ENCODE measurements around the gene RNFT2.

Gene RNFT2

DNA sequence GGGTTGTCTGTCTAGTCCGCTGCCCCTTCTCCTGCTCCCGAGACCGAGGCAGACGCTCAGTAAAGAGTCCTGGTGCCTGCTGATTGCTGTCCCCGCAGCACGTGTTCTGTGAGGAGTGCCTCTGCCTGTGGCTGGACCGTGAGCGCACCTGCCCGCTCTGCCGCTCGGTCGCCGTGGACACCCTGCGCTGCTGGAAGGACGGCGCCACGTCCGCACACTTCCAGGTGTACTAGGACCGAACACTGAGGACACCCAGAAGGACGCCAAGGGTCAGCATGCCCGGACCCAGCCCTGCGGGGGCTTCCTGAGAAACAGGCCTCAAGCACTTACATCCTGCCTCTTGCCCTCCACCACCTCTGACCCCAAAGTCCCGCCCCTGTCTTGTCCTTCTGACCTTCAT is 111.1 kb downstream of the RNFT2 start:
- H3K4me3 ChIP-seq (ENCODE audit: low read depth in 1 of 2, low read length in 2 of 2) = no peak overlapping the region
- no peak overlapping the region for H3K27ac ChIP-seq (ENCODE audit: low read length)
- H3K27me3 ChIP-seq (ENCODE audit: low read depth, low read length) = no peaks in the 10 kb centered on the region
- no peaks in the 10 kb centered on the region for H3K36me3 ChIP-seq (ENCODE audit: control insufficient read depth in 1 of 2, insufficient read depth in 2 of 2, low read length in 2 of 2)
- H3K9me3 ChIP-seq (ENCODE audit: control insufficient read depth in 1 of 2, low read length in 2 of 2) = no peaks in the 10 kb centered on the region
- no peaks in the 10 kb centered on the region for H3K4me1 ChIP-seq (ENCODE audit: control insufficient read depth in 1 of 2, insufficient read depth in 2 of 2, low read length in 2 of 2)

DNA sequence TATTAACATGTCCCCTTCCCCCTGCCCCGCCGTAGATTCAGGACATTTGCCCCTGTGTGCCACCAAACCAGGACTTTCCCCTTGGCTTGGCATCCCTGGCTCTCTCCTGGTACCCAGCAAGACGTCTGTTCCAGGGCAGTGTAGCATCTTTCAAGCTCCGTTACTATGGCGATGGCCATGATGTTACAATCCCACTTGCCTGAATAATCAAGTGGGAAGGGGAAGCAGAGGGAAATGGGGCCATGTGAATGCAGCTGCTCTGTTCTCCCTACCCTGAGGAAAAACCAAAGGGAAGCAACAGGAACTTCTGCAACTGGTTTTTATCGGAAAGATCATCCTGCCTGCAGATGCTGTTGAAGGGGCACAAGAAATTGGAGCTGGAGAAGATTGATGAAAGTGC is 114.2 kb downstream of the RNFT2 start:
- H3K36me3 ChIP-seq (ENCODE audit: control insufficient read depth in 1 of 2, insufficient read depth in 2 of 2, low read length in 2 of 2) = no peaks in the 10 kb centered on the region

GRCh38 chr12:116853507-116853906 is 115.4 kb downstream of the RNFT2 start:
- Histone ChIP-seq H3K9me3 (ENCODE audit: control insufficient read depth in 1 of 2, low read length in 2 of 2) (no peaks in the 10 kb centered on the region), H3K4me1 (ENCODE audit: control insufficient read depth in 1 of 2, insufficient read depth in 2 of 2, low read length in 2 of 2) (peaks cover 0 to 3% of the 10 kb centered on the region in 2 donors), H3K27me3 (ENCODE audit: low read depth, low read length) (no peaks in the 10 kb centered on the region)

More for the DNA sequence above, 114.2 kb downstream of the RNFT2 start:
- no peak overlapping the region for H3K27ac ChIP-seq (ENCODE audit: low read length)
- no peak overlapping the region for H3K4me3 ChIP-seq (ENCODE audit: low read depth in 1 of 2, low read length in 2 of 2)
- no peaks in the 10 kb centered on the region for H3K27me3 ChIP-seq (ENCODE audit: low read depth, low read length)
- no peaks in the 10 kb centered on the region for H3K4me1 ChIP-seq (ENCODE audit: control insufficient read depth in 1 of 2, insufficient read depth in 2 of 2, low read length in 2 of 2)
- H3K9me3 ChIP-seq (ENCODE audit: control insufficient read depth in 1 of 2, low read length in 2 of 2) = no peaks in the 10 kb centered on the region

GRCh38 chr12:116855744-116856470 is 117.8 kb downstream of the RNFT2 start:
- Histone ChIP-seq H3K27me3 (ENCODE audit: low read depth, low read length) (no peaks in the 10 kb centered on the region), H3K27ac (ENCODE audit: low read length) (no peak overlapping the region), H3K36me3 (ENCODE audit: control insufficient read depth in 1 of 2, insufficient read depth in 2 of 2, low read length in 2 of 2) (no peaks in the 10 kb centered on the region), H3K9me3 (ENCODE audit: control insufficient read depth in 1 of 2, low read length in 2 of 2) (no peaks in the 10 kb centered on the region), H3K4me3 (ENCODE audit: low read depth in 1 of 2, low read length in 2 of 2) (no peak overlapping the region), H3K4me1 (ENCODE audit: control insufficient read depth in 1 of 2, insufficient read depth in 2 of 2, low read length in 2 of 2) (peaks cover 0 to 3% of the 10 kb centered on the region in 2 donors)

More at GRCh38 chr12:116853507-116853906, 115.4 kb downstream of the RNFT2 start:
- no peak overlapping the region for H3K4me3 ChIP-seq (ENCODE audit: low read depth in 1 of 2, low read length in 2 of 2)
- H3K36me3 ChIP-seq (ENCODE audit: control insufficient read depth in 1 of 2, insufficient read depth in 2 of 2, low read length in 2 of 2) = no peaks in the 10 kb centered on the region
- H3K27ac ChIP-seq (ENCODE audit: low read length) = no peak overlapping the region

- H3K27ac ChIP-seq (ENCODE audit: low read length) = no peak overlapping the region
- H3K4me1 ChIP-seq (ENCODE audit: control insufficient read depth in 1 of 2, insufficient read depth in 2 of 2, low read length in 2 of 2) = peaks cover 0 to 6% of the 10 kb centered on the region in 2 donors
These were observed 118.6 kb downstream of the RNFT2 start for GRCh38 chr12:116856729-116857128.

DNA sequence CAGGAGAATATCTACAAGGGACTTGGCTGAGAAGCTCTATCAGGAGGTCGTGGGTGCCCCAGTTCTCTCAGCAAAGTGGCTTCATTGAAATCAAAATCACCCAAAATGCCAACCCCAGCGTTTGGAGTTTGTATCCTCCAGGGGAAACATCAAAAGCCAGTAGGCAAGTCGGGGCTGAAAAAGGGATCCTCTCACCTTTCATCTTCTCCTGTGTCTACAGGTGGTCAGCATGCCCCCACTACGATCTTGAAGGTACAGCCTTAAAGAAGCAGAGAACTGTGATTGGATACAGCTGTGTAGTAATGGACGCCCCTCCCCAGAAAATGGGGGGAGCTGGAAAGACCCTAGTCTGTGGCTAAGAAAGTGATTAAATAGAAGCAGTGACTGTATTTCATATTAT is 121.0 kb downstream of the RNFT2 start:
- Histone ChIP-seq H3K27ac (ENCODE audit: low read length) (no peak overlapping the region), H3K4me1 (ENCODE audit: control insufficient read depth in 1 of 2, insufficient read depth in 2 of 2, low read length in 2 of 2) (peaks cover 0 to 6% of the 10 kb centered on the region in 2 donors), H3K27me3 (ENCODE audit: low read depth, low read length) (no peaks in the 10 kb centered on the region), H3K36me3 (ENCODE audit: control insufficient read depth in 1 of 2, insufficient read depth in 2 of 2, low read length in 2 of 2) (no peaks in the 10 kb centered on the region), H3K4me3 (ENCODE audit: low read depth in 1 of 2, low read length in 2 of 2) (no peak overlapping the region), H3K9me3 (ENCODE audit: control insufficient read depth in 1 of 2, low read length in 2 of 2) (no peaks in the 10 kb centered on the region)

More at GRCh38 chr12:116856729-116857128, 118.6 kb downstream of the RNFT2 start:
- no peak overlapping the region for H3K4me3 ChIP-seq (ENCODE audit: low read depth in 1 of 2, low read length in 2 of 2)
- no peaks in the 10 kb centered on the region for H3K27me3 ChIP-seq (ENCODE audit: low read depth, low read length)
- H3K9me3 ChIP-seq (ENCODE audit: control insufficient read depth in 1 of 2, low read length in 2 of 2) = no peaks in the 10 kb centered on the region
- no peaks in the 10 kb centered on the region for H3K36me3 ChIP-seq (ENCODE audit: control insufficient read depth in 1 of 2, insufficient read depth in 2 of 2, low read length in 2 of 2)

GRCh38 chr12:116860263-116860662 is 122.1 kb downstream of the RNFT2 start:
- Histone ChIP-seq H3K27me3 (ENCODE audit: low read depth, low read length) (no peaks in the 10 kb centered on the region), H3K27ac (ENCODE audit: low read length) (no peak overlapping the region), H3K4me1 (ENCODE audit: control insufficient read depth in 1 of 2, insufficient read depth in 2 of 2, low read length in 2 of 2) (peaks cover 0 to 6% of the 10 kb centered on the region in 2 donors), H3K36me3 (ENCODE audit: control insufficient read depth in 1 of 2, insufficient read depth in 2 of 2, low read length in 2 of 2) (no peaks in the 10 kb centered on the region), H3K4me3 (ENCODE audit: low read depth in 1 of 2, low read length in 2 of 2) (peak overlapping the region in 1 of 2 donors; percentile 30), H3K9me3 (ENCODE audit: control insufficient read depth in 1 of 2, low read length in 2 of 2) (no peaks in the 10 kb centered on the region)

DNA sequence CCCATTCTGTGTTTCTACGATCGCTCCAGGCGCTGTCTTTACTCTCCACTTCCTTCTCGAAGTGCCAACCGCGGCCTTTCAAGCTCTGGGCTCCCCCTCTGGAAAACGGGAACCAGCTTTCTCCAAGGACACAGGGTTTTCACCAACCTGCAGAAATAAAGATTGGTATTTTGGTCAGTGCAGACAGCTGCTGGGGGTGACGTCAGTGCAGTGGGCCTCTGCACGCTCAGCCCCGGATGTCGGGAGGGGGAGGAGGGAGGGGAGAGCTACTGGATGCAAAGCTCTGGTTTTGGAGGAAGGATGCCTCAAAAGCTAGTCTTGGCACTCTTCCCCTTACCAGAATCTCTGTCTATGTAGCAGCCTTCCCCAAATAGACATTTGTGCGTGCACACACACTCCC is 123.2 kb downstream of the RNFT2 start:
- no peak overlapping the region for H3K27ac ChIP-seq (ENCODE audit: low read length)
- H3K36me3 ChIP-seq (ENCODE audit: control insufficient read depth in 1 of 2, insufficient read depth in 2 of 2, low read length in 2 of 2) = no peaks in the 10 kb centered on the region
- peaks cover 0 to 6% of the 10 kb centered on the region in 2 donors for H3K4me1 ChIP-seq (ENCODE audit: control insufficient read depth in 1 of 2, insufficient read depth in 2 of 2, low read length in 2 of 2)
- H3K27me3 ChIP-seq (ENCODE audit: low read depth, low read length) = no peaks in the 10 kb centered on the region
- H3K9me3 ChIP-seq (ENCODE audit: control insufficient read depth in 1 of 2, low read length in 2 of 2) = no peaks in the 10 kb centered on the region
- no peak overlapping the region for H3K4me3 ChIP-seq (ENCODE audit: low read depth in 1 of 2, low read length in 2 of 2)

DNA sequence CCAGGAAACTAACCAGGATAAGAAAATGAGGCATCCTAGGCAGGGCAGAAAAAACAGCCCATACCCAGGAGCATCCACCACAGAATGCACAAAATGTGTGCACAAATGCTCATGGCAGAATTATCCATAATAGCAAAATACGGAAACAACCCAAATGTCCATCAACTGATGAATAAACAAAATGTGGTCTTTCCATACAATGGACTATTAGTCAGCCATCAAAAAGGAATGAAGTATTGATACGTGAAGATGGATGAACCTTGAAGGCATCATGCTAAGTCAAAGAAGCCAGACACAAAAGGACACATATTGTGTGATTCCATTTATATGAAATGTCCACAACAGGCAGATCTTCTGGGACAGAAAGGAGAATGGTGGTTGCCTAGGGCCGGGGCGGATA is 124.1 kb downstream of the RNFT2 start:
- no peak overlapping the region for H3K27ac ChIP-seq (ENCODE audit: low read length)
- H3K4me1 ChIP-seq (ENCODE audit: control insufficient read depth in 1 of 2, insufficient read depth in 2 of 2, low read length in 2 of 2) = peaks cover 0 to 6% of the 10 kb centered on the region in 2 donors
- no peaks in the 10 kb centered on the region for H3K36me3 ChIP-seq (ENCODE audit: control insufficient read depth in 1 of 2, insufficient read depth in 2 of 2, low read length in 2 of 2)
- H3K4me3 ChIP-seq (ENCODE audit: low read depth in 1 of 2, low read length in 2 of 2) = no peak overlapping the region
- H3K27me3 ChIP-seq (ENCODE audit: low read depth, low read length) = no peaks in the 10 kb centered on the region
- no peaks in the 10 kb centered on the region for H3K9me3 ChIP-seq (ENCODE audit: control insufficient read depth in 1 of 2, low read length in 2 of 2)

DNA sequence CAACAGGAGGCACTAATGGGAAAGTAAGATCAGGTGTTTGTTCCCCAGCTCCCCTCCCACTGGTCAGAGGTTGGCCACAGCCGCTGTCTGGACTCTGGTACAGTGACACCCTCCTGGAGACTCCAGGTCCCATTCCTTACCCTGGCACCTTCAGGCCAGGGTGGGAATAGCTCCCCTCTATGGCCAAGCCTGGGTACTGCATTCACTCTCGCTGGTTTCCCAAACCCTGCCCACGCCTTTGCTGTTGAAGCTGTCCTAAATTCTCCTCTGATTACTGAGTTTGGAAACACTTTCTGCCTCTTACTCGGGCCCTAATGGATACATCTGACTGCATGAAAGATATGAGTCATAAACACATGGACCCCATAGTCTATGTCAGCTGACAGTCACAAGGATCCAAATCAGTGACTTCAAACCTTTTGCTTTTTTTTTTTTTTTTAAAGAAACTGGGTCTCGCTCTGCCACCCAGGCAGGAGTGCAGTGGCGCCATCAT is 125.2 kb downstream of the RNFT2 start:
- no peaks in the 10 kb centered on the region for H3K27me3 ChIP-seq (ENCODE audit: low read depth, low read length)
- no peaks in the 10 kb centered on the region for H3K9me3 ChIP-seq (ENCODE audit: control insufficient read depth in 1 of 2, low read length in 2 of 2)
- H3K36me3 ChIP-seq (ENCODE audit: control insufficient read depth in 1 of 2, insufficient read depth in 2 of 2, low read length in 2 of 2) = no peaks in the 10 kb centered on the region
- no peak overlapping the region for H3K4me3 ChIP-seq (ENCODE audit: low read depth in 1 of 2, low read length in 2 of 2)
- peaks cover 0 to 3% of the 10 kb centered on the region in 2 donors for H3K4me1 ChIP-seq (ENCODE audit: control insufficient read depth in 1 of 2, insufficient read depth in 2 of 2, low read length in 2 of 2)
- H3K27ac ChIP-seq (ENCODE audit: low read length) = no peak overlapping the region

GRCh38 chr12:116864371-116865160 is 126.5 kb downstream of the RNFT2 start:
- H3K9me3 ChIP-seq (ENCODE audit: control insufficient read depth in 1 of 2, low read length in 2 of 2) = no peaks in the 10 kb centered on the region
- no peaks in the 10 kb centered on the region for H3K36me3 ChIP-seq (ENCODE audit: control insufficient read depth in 1 of 2, insufficient read depth in 2 of 2, low read length in 2 of 2)
- H3K4me3 ChIP-seq (ENCODE audit: low read depth in 1 of 2, low read length in 2 of 2) = no peak overlapping the region
- no peaks in the 10 kb centered on the region for H3K27me3 ChIP-seq (ENCODE audit: low read depth, low read length)
- peaks cover 0 to 3% of the 10 kb centered on the region in 2 donors for H3K4me1 ChIP-seq (ENCODE audit: control insufficient read depth in 1 of 2, insufficient read depth in 2 of 2, low read length in 2 of 2)
- no peak overlapping the region for H3K27ac ChIP-seq (ENCODE audit: low read length)

Measured in muscle layer of duodenum (tissue), 2 donors.